Myocyte (in vitro differentiated cells): ENCODE data around the gene PLCG2. TPM values are rescaled to one million over a fixed set of nuclear protein-coding genes. Genes with fewer than 3 reads are reported as not detected.

Source experiments
- DNase-seq: peaks from one replicate; pipeline ENCODE4 v3.0.0-alpha.2; 2012; ENCODE audit warnings: low read depth
- total RNA-seq: library from RNA; depleted of rRNA; stranded (reverse); fragments of >200 nt; gene quantifications from 2 replicates; pipeline ENCODE4 v1.2.3, GENCODE V29; 2014

PLCG2 gene
- total RNA-seq, 1 donor from 2014 or later: 0.11 TPM

- no peak for DNase-seq
These were observed 62.6 kb downstream of the PLCG2 start for GRCh38 chr16:81841722-81842121.

- no peak for DNase-seq
These were observed 63.6 kb downstream of the PLCG2 start for GRCh38 chr16:81842564-81843242.

GRCh38 chr16:81843243-81843582, 64.1 kb downstream of the PLCG2 start:
- DNase-seq: no peak

GRCh38 chr16:81843683-81844082, 64.6 kb downstream of the PLCG2 start:
- DNase-seq: no peak

GRCh38 chr16:81846105-81846504, 67.0 kb downstream of the PLCG2 start:
- no peak for DNase-seq

GRCh38 chr16:81848306-81848853, 69.3 kb downstream of the PLCG2 start:
- DNase-seq: no peak

GRCh38 chr16:81850197-81850944, 71.3 kb downstream of the PLCG2 start:
- DNase-seq: no peak

GRCh38 chr16:81852347-81852746, 73.3 kb downstream of the PLCG2 start:
- DNase-seq: no peak

- DNase-seq: no peak
These were observed 76.6 kb downstream of the PLCG2 start for GRCh38 chr16:81855552-81856153.

GRCh38 chr16:81860287-81861266, 81.5 kb downstream of the PLCG2 start:
- no peak for DNase-seq

- DNase-seq: peak; percentile 9
These were observed 82.4 kb downstream of the PLCG2 start for GRCh38 chr16:81861503-81861902.

GRCh38 chr16:81861915-81862314, 82.8 kb downstream of the PLCG2 start:
- DNase-seq: no peak

- no peak for DNase-seq
These were observed 84.7 kb downstream of the PLCG2 start for GRCh38 chr16:81863630-81864352.

- no peak for DNase-seq
These were observed 85.7 kb downstream of the PLCG2 start for GRCh38 chr16:81864646-81865382.

- no peak for DNase-seq
These were observed 87.8 kb downstream of the PLCG2 start for GRCh38 chr16:81866820-81867440.

GRCh38 chr16:81868057-81868748, 89.1 kb downstream of the PLCG2 start:
- no peak for DNase-seq

- no peak for DNase-seq
These were observed 90.2 kb downstream of the PLCG2 start for GRCh38 chr16:81869326-81869725.

- DNase-seq: no peak
These were observed 94.1 kb downstream of the PLCG2 start for GRCh38 chr16:81873206-81873605.
